ENCODE data around the gene ANKRD33. TPM values are rescaled to one million over a fixed set of nuclear protein-coding genes. Genes with fewer than 3 reads are reported as not detected.
"Not testable (repeated sequence)": the region's sequence is repeated elsewhere in the genome, so short reads cannot be mapped to it uniquely, and the experiment has no call there.

The ANKRD33 gene
- total RNA-seq, 1 donor from 2014 or later = not detected

DNA sequence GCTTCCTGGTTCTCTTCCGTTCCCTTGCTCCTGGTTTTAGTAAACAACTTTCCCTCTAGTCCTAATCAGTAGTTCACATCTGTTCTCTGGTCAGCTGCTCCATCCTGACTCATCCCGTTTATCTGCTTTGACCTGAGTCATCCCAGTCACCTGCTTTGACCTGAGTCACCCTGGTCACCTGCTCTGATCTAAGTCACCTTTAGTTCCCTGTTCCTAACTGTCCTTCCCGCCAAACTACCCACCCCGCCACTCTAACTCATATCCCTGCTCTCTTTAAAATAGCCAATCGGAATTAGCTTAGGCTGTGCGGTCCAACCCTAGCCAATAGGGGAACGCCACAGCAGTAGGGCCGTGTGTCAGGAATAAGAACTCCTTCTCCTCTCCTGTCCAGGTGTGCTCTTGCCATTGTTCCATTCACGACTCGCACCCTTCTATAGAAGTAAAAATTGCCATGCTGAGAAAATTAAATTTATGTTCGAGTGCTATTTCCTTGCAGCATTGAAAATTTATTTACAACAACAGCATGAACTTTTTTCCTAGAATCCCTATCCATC is 3.1 kb upstream of the ANKRD33 start:
- H3K9me3 Mint-ChIP-seq = no peaks in the 10 kb centered on the region
- no peak for DNase-seq (ENCODE audit: low read depth, low spot score)
- TF ChIP-seq, protein P1, sequence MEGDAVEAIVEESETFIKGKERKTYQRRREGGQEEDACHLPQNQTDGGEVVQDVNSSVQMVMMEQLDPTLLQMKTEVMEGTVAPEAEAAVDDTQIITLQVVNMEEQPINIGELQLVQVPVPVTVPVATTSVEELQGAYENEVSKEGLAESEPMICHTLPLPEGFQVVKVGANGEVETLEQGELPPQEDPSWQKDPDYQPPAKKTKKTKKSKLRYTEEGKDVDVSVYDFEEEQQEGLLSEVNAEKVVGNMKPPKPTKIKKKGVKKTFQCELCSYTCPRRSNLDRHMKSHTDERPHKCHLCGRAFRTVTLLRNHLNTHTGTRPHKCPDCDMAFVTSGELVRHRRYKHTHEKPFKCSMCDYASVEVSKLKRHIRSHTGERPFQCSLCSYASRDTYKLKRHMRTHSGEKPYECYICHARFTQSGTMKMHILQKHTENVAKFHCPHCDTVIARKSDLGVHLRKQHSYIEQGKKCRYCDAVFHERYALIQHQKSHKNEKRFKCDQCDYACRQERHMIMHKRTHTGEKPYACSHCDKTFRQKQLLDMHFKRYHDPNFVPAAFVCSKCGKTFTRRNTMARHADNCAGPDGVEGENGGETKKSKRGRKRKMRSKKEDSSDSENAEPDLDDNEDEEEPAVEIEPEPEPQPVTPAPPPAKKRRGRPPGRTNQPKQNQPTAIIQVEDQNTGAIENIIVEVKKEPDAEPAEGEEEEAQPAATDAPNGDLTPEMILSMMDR (conservative IDR thresholded peaks at IDR 0.05) = no peak
- peak overlapping the region; percentile 46 for H3K27ac Mint-ChIP-seq (ENCODE audit: unreplicated experiment)
- no peak overlapping the region for H3K4me3 Mint-ChIP-seq
- no peaks in the 10 kb centered on the region for H3K36me3 Mint-ChIP-seq (ENCODE audit: low read depth)
- H3K4me1 Mint-ChIP-seq = peaks cover 14% of the 10 kb centered on the region
- peaks cover 4% of the 10 kb centered on the region for H3K27me3 Mint-ChIP-seq (ENCODE audit: low read depth)

- DNase-seq (ENCODE audit: low read depth, low spot score); H3K36me3 Mint-ChIP-seq (ENCODE audit: low read depth); H3K4me3 Mint-ChIP-seq; H3K27ac Mint-ChIP-seq (ENCODE audit: unreplicated experiment); H3K27me3 Mint-ChIP-seq (ENCODE audit: low read depth); H3K9me3 Mint-ChIP-seq: not testable (repeated sequence)
- peaks cover 14% of the 10 kb centered on the region for H3K4me1 Mint-ChIP-seq
These were observed 2.4 kb upstream of the ANKRD33 start for GRCh38 chr12:51885294-51886020.

- no peaks in the 10 kb centered on the region for H3K9me3 Mint-ChIP-seq
- DNase-seq (ENCODE audit: low read depth, low spot score) = no peak
- no peak overlapping the region for H3K4me3 Mint-ChIP-seq
- H3K27me3 Mint-ChIP-seq (ENCODE audit: low read depth) = peaks cover 4% of the 10 kb centered on the region
- peaks cover 14% of the 10 kb centered on the region for H3K4me1 Mint-ChIP-seq
- TF ChIP-seq, protein P1 (conservative IDR thresholded peaks at IDR 0.05) = no peak
- no peaks in the 10 kb centered on the region for H3K36me3 Mint-ChIP-seq (ENCODE audit: low read depth)
- H3K27ac Mint-ChIP-seq (ENCODE audit: unreplicated experiment) = peak overlapping the region; percentile 29
These were observed 1.7 kb upstream of the ANKRD33 start for GRCh38 chr12:51886021-51886710.

- Mint-ChIP-seq H3K27me3 (ENCODE audit: low read depth) (peaks cover 4% of the 10 kb centered on the region), H3K9me3 (no peaks in the 10 kb centered on the region), H3K27ac (ENCODE audit: unreplicated experiment) (no peak overlapping the region), H3K4me3 (no peak overlapping the region), H3K4me1 (peaks cover 14% of the 10 kb centered on the region), H3K36me3 (ENCODE audit: low read depth) (no peaks in the 10 kb centered on the region)
- DNase-seq (ENCODE audit: low read depth, low spot score) = no peak
- TF ChIP-seq, protein P1 (conservative IDR thresholded peaks at IDR 0.05) = no peak
These were observed 663 bp downstream of the ANKRD33 start for GRCh38 chr12:51888316-51889215.

GRCh38 chr12:51889216-51890132 is 1.6 kb downstream of the ANKRD33 start:
- peaks cover 14% of the 10 kb centered on the region for H3K4me1 Mint-ChIP-seq
- no peak overlapping the region for H3K27ac Mint-ChIP-seq (ENCODE audit: unreplicated experiment)
- no peaks in the 10 kb centered on the region for H3K36me3 Mint-ChIP-seq (ENCODE audit: low read depth)
- H3K9me3 Mint-ChIP-seq = no peaks in the 10 kb centered on the region
- peaks cover 4% of the 10 kb centered on the region for H3K27me3 Mint-ChIP-seq (ENCODE audit: low read depth)
- no peak overlapping the region for H3K4me3 Mint-ChIP-seq
- TF ChIP-seq, protein P1 (conservative IDR thresholded peaks at IDR 0.05) = peak; percentile 26
- no peak for DNase-seq (ENCODE audit: low read depth, low spot score)

All from neural crest cell (in vitro differentiated cells).